Duodenal mucosa (tissue), 2 donors: ENCODE data around the gene CREB3L4.
"Not testable (repeated sequence)": the region's sequence is repeated elsewhere in the genome, so short reads cannot be mapped to it uniquely, and the experiment has no call there.

Experiments used
- H3K27ac ChIP-seq: one replicate; pipeline ENCODE4 v1.7.0; 2013; ENCODE audit warnings: low read depth, low read length
- H3K27me3 ChIP-seq, 2 donors: one replicate each; pipeline ENCODE4 v1.7.0; 2013; ENCODE audit warnings: low read length in 2 of 2, control low read depth in 1 of 2; ENCODE audit not compliant: insufficient read depth in 2 of 2, control insufficient read depth in 1 of 2
- H3K36me3 ChIP-seq, 2 donors: one replicate each; pipeline ENCODE4 v1.7.0; 2013; ENCODE audit warnings: low read length in 2 of 2, control low read depth in 1 of 2; ENCODE audit not compliant: insufficient read depth in 2 of 2, control insufficient read depth in 1 of 2
- H3K4me1 ChIP-seq, 2 donors: one replicate each; pipeline ENCODE4 v1.7.0; 2013; ENCODE audit warnings: low read length in 2 of 2, control low read depth in 1 of 2; ENCODE audit not compliant: insufficient read depth in 2 of 2, control insufficient read depth in 1 of 2
- H3K4me3 ChIP-seq, 2 donors: one replicate each; pipeline ENCODE4 v1.7.0; 2013; ENCODE audit warnings: low read length in 2 of 2, low read depth in 1 of 2
- H3K9ac ChIP-seq, 2 donors: one replicate each; pipeline ENCODE4 v1.7.0; 2013; ENCODE audit warnings: low read length in 2 of 2, low read depth in 1 of 2
- H3K9me3 ChIP-seq, 2 donors: one replicate each; pipeline ENCODE4 v1.7.0; 2013; ENCODE audit warnings: low read length in 2 of 2, control low read depth in 1 of 2; ENCODE audit not compliant: control insufficient read depth in 1 of 2

CREB3L4 gene

DNA sequence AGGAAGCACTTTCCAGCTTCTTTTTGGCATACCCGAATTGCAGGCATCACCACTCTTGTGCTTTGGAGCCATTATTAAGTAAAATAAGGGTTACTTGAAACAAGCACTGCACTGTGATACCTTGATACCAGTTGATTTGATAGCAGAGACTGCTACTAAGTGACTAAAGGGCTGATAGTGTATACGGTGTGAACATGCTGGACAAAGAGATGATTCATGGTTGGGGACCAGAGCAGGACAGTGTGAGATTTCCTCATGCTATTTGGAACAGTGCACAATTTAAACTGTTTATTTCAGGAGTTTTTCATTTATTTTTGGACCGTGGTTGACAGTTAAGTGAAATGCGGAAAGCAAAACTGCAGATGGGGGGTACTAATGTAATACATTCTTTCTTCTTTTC is 32.7 kb downstream of the CREB3L4 start:
- Histone ChIP-seq H3K27me3 (no peaks in the 10 kb centered on the region), H3K9ac (no peak overlapping the region), H3K9me3 (no peaks in the 10 kb centered on the region), H3K36me3 (no peaks in the 10 kb centered on the region), H3K27ac (no peak overlapping the region), H3K4me1 (no peaks in the 10 kb centered on the region), H3K4me3 (no peak overlapping the region)

DNA sequence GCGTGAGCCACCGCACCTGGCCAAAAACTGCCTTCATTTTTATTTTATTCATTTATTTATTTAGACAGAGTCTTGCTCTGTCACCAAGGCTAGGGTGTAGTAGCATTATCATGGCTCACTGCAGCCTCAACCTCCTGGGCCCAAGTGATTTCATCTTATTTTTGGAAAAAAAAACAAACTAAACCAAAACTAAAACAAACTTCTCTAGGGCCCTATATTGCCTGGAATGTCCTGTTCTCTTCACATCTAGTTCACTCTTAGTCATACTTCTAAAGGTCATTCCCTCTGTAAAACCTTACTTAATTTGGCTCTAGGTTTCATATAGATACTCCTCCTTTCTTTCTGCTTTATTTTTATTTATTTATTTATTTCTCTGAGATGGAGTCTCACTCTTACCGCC is 38.4 kb downstream of the CREB3L4 start:
- H3K9ac ChIP-seq: no peak overlapping the region
- no peak overlapping the region for H3K4me3 ChIP-seq
- H3K9me3 ChIP-seq: no peaks in the 10 kb centered on the region
- H3K27me3 ChIP-seq: no peaks in the 10 kb centered on the region
- H3K36me3 ChIP-seq: no peaks in the 10 kb centered on the region
- H3K4me1 ChIP-seq: no peaks in the 10 kb centered on the region
- H3K27ac ChIP-seq: no peak overlapping the region

DNA sequence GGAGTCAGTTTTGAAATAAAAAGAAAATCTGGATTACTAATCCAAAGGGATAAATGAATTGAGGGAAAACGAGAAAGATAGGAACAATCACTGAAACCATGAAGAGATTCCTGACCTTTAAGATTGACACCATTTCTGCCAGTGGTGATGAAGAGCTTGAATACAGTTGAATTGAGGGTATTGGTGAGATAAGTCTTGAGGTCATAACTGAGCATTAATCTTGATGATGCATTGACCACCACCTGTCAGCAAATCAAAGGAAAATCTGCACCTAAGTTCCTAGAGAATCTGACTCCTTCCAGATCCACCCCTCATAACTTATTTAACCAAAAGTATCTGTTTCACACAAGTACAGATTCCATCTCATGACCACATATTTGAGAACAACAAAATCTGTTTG is 44.4 kb downstream of the CREB3L4 start:
- Histone ChIP-seq H3K27ac (no peak overlapping the region), H3K9ac (no peak overlapping the region), H3K9me3 (no peaks in the 10 kb centered on the region), H3K36me3 (no peaks in the 10 kb centered on the region), H3K4me1 (peaks cover 0 to 5% of the 10 kb centered on the region in 2 donors), H3K4me3 (no peak overlapping the region), H3K27me3 (no peaks in the 10 kb centered on the region)

DNA sequence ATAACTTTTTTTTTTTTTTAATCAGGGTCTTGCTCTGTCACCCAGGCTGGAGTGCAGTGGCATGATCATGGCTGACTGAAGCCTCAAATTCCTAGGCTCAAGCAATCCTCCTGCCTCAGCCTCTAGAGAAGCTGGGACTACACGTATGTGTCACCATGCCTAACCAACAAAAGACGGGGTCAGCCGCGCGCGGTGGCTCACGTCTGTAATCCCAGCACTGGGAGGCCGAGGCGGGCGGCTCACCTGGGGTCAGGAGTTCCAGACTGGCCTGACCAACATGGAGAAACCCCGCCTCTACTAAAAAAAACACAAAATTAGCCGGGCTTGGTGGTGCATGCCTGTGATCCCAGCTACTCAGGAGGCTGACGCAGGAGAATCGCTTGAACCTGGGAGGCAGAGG is 44.8 kb downstream of the CREB3L4 start:
- H3K27me3 ChIP-seq, H3K4me1 ChIP-seq, H3K9ac ChIP-seq, H3K9me3 ChIP-seq, H3K4me3 ChIP-seq, H3K27ac ChIP-seq, H3K36me3 ChIP-seq: not testable (repeated sequence)

DNA sequence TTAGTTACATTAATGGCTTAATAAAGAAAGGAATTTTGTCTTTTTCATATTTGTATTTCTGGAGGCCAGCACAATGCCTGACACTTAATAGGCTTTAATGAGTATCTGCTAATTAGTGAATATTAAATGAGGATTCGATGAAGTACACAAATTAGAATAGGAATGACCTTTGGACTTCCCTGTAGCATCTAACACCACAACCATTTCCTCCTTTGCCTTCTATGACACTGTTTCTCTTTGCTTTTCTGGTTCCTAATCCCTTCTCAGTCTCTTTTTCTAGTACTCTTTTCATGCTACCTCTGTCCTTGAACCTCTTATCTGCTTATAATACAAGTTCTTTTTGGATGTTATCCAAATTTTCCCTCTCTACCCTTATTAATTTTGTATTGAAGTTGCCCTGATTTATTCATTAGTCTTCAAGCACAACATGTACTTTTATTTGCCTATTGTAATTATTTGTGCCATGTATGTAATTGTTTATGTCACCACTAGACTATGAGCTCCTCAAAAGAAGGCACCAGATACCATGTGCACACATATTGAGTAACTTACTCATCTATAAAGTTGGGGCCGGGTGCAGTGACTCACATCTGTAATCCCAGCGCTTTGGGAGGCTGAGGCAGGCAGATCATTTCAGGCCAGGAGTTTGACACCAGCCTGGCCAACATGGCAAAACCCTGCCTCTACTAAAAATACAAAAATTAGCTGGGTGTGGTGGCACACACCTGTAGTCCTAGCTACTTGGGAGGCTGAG is 46.6 kb downstream of the CREB3L4 start:
- H3K36me3 ChIP-seq: no peaks in the 10 kb centered on the region
- peaks cover 0 to 5% of the 10 kb centered on the region in 2 donors for H3K4me1 ChIP-seq
- H3K4me3 ChIP-seq: no peak overlapping the region
- H3K9me3 ChIP-seq: no peaks in the 10 kb centered on the region
- H3K9ac ChIP-seq: no peak overlapping the region
- H3K27ac ChIP-seq: no peak overlapping the region
- H3K27me3 ChIP-seq: no peaks in the 10 kb centered on the region

DNA sequence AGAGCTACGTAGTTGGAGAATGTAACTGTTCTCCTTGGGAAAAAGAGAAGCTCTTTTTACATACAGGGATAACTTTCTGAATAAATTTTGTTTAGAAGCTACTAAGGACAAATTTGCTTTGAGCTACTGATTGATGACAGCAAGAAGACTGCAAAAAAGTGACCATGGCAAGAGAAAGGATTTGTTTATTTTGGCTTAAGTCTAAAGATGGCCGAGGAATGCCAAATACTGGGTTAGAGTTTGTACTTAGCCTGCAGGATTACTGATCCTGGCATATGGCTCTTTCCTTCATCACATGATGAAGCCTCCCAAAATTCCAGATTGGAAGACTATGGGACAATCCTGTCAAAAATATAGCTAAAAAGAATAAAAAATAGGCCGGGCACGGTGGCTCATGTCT is 51.6 kb downstream of the CREB3L4 start:
- no peaks in the 10 kb centered on the region for H3K27me3 ChIP-seq
- no peak overlapping the region for H3K4me3 ChIP-seq
- H3K27ac ChIP-seq: no peak overlapping the region
- no peaks in the 10 kb centered on the region for H3K36me3 ChIP-seq
- H3K9me3 ChIP-seq: no peaks in the 10 kb centered on the region
- peaks cover 0 to 1% of the 10 kb centered on the region in 2 donors for H3K4me1 ChIP-seq
- H3K9ac ChIP-seq: no peak overlapping the region

DNA sequence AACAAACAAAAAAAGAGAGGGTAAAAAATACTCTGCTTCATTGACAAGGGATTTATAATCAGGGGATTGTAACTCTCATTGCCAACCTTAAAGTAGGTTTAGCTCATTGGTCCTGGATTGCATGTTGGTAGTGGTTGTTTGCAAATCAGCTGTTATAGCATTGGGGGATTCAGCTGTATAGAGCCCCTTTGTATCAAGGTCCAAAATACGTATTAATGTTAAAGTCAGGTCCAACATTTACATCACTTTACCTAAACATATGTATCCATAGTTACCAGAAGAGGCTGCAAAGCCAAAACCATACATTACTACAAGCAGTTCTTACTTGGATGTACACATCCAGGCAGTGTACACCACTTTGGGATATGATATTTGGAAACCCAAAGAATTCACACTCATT is 52.2 kb downstream of the CREB3L4 start:
- H3K9ac ChIP-seq: no peak overlapping the region
- H3K36me3 ChIP-seq: no peaks in the 10 kb centered on the region
- no peak overlapping the region for H3K27ac ChIP-seq
- no peak overlapping the region for H3K4me3 ChIP-seq
- H3K9me3 ChIP-seq: no peaks in the 10 kb centered on the region
- no peaks in the 10 kb centered on the region for H3K27me3 ChIP-seq
- H3K4me1 ChIP-seq: no peaks in the 10 kb centered on the region
